SK-N-SH treated with all-trans-retinoic acid at 6 μM for 48 hours (cell line): Measurements from ENCODE around the gene MARK3.

Source experiments
- ARNTL ChIP-seq: fragments of 450-650 bp; formaldehyde crosslinking; IDR thresholded peaks from 2 replicates; pipeline ENCODE4 v1.5.0; 2020; ENCODE audit warnings: low read depth, mild to moderate bottlenecking, moderate library complexity, borderline replicate concordance
- BACH2 ChIP-seq: fragments of 250-450 bp; sonication (Bioruptor Pico); IDR thresholded peaks from 2 replicates; pipeline ENCODE4 v1.9.0; 2021; ENCODE audit warnings: mild to moderate bottlenecking, borderline replicate concordance
- CSDC2 ChIP-seq: fragments of 250-450 bp; sonication (Bioruptor Pico); IDR thresholded peaks from 2 replicates; pipeline ENCODE4 v1.5.0; 2020; ENCODE audit warnings: mild to moderate bottlenecking, moderate library complexity
- GLIS3 ChIP-seq: fragments of 250-450 bp; sonication (Bioruptor Pico); IDR thresholded peaks from 2 replicates; pipeline ENCODE4 v1.5.0; 2020; ENCODE audit warnings: mild to moderate bottlenecking, moderate library complexity
- OSR1 ChIP-seq: fragments of 250-450 bp; sonication (Bioruptor Pico); IDR thresholded peaks from 2 replicates; pipeline ENCODE4 v1.8.0; 2022; ENCODE audit warnings: moderate library complexity, mild to moderate bottlenecking, inconsistent platforms
- SNAI2 ChIP-seq: fragments of 250-450 bp; sonication (Bioruptor Pico); IDR thresholded peaks from 2 replicates; pipeline ENCODE4 v1.5.0; 2020; ENCODE audit warnings: mild to moderate bottlenecking, moderate library complexity
- TOX ChIP-seq: fragments of 250-450 bp; sonication (Bioruptor Pico); IDR thresholded peaks from 2 replicates; pipeline ENCODE4 v1.8.0; 2021; ENCODE audit warnings: mild to moderate bottlenecking, moderate library complexity, borderline replicate concordance
- ZFP3 ChIP-seq: fragments of 250-450 bp; sonication (Bioruptor Pico); IDR thresholded peaks from 2 replicates; pipeline ENCODE4 v1.5.0; 2020; ENCODE audit warnings: mild to moderate bottlenecking, moderate library complexity
- ZFP30 ChIP-seq: fragments of 450-650 bp; formaldehyde crosslinking; IDR thresholded peaks from 2 replicates; pipeline ENCODE4 v1.5.0; 2022; ENCODE audit warnings: mild to moderate bottlenecking, moderate library complexity
- ZNF70 ChIP-seq: fragments of 450-650 bp; formaldehyde crosslinking; IDR thresholded peaks from 2 replicates; pipeline ENCODE4 v1.5.0; 2020; ENCODE audit warnings: mild to moderate bottlenecking, moderate library complexity
- TF ChIP-seq, protein P1 (sequence below): fragments of 250-450 bp; sonication (Bioruptor Pico); IDR thresholded peaks from 2 replicates; pipeline ENCODE4 v1.5.1; 2021; ENCODE audit warnings: mild to moderate bottlenecking, moderate library complexity
- TF ChIP-seq, protein P2 (sequence below): fragments of 250-450 bp; sonication (Bioruptor Pico); IDR thresholded peaks from 2 replicates; pipeline ENCODE4 v1.8.0; 2020; ENCODE audit warnings: mild to moderate bottlenecking, moderate library complexity, borderline replicate concordance

DNA sequence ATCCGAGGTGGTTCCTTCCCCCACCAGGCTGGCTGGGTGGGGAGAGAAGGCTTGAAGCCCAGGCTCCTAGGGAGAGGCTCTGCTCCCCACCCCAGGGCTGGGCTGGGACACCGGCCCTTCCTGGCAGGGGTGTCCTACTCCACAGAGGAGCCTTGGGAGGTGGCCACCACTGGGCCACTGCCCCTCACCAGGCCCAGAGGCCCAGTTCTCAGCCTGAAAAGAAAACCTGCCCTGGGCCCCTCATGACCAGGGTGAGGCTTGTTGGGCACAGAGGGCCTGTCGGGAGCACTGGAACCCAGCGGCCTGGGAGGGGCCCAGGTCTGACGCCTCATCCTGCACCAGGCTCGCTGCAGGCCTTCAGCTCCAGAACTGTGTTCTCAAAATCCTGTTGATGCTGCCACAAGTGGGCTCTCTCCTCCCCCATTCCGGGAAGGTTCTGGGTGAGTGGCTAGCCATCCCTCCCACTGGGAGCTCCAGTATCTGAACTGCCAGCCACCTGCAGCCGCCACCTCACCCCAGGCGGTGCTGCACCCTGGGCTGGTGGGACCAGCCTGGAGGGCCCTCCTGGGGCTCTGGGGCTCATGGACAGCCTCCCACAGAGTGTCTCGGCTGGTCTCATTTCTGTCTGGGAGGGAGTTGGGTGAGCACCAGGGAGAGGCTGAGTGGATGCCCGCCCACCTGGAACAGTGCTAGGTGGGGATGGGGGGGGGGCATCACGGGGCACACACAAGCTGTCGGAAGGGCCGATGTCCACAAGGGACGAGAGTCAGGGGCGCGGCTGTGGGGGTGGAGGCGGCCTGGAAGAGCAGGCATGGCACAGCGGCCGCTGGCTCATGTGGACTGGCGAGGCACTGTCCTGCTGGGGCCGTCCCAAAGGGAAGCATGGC is 165.5 kb downstream of the MARK3 start:
- TF ChIP-seq ARNTL (CRISPR knock-in tag) (no peak), BACH2 (CRISPR knock-in tag) (no peak), ZFP30 (CRISPR knock-in tag) (no peak), CSDC2 (CRISPR knock-in tag) (no peak), OSR1 (CRISPR knock-in tag) (no peak), SNAI2 (CRISPR knock-in tag) (no peak), ZFP3 (CRISPR knock-in tag) (no peak), TOX (no peak), ZNF70 (CRISPR knock-in tag) (no peak), GLIS3 (CRISPR knock-in tag) (no peak)
- TF ChIP-seq, protein P1, sequence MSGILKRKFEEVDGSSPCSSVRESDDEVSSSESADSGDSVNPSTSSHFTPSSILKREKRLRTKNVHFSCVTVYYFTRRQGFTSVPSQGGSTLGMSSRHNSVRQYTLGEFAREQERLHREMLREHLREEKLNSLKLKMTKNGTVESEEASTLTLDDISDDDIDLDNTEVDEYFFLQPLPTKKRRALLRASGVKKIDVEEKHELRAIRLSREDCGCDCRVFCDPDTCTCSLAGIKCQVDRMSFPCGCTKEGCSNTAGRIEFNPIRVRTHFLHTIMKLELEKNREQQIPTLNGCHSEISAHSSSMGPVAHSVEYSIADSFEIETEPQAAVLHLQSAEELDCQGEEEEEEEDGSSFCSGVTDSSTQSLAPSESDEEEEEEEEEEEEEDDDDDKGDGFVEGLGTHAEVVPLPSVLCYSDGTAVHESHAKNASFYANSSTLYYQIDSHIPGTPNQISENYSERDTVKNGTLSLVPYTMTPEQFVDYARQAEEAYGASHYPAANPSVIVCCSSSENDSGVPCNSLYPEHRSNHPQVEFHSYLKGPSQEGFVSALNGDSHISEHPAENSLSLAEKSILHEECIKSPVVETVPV (CRISPR knock-in tag) = no peak
- TF ChIP-seq, protein P2, sequence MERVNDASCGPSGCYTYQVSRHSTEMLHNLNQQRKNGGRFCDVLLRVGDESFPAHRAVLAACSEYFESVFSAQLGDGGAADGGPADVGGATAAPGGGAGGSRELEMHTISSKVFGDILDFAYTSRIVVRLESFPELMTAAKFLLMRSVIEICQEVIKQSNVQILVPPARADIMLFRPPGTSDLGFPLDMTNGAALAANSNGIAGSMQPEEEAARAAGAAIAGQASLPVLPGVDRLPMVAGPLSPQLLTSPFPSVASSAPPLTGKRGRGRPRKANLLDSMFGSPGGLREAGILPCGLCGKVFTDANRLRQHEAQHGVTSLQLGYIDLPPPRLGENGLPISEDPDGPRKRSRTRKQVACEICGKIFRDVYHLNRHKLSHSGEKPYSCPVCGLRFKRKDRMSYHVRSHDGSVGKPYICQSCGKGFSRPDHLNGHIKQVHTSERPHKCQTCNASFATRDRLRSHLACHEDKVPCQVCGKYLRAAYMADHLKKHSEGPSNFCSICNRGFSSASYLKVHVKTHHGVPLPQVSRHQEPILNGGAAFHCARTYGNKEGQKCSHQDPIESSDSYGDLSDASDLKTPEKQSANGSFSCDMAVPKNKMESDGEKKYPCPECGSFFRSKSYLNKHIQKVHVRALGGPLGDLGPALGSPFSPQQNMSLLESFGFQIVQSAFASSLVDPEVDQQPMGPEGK = no peak
